ENCODE measurements around the gene SPATA2L. TPM values are rescaled to one million over a fixed set of nuclear protein-coding genes. Genes with fewer than 3 reads are reported as not detected.
"Not testable (repeated sequence)": the region's sequence is repeated elsewhere in the genome, so short reads cannot be mapped to it uniquely, and the experiment has no call there.

Gene SPATA2L
- polyA plus RNA-seq, 1 of the 3 experiments (the other 2 are of a cell fraction) = 8.6 TPM

DNA sequence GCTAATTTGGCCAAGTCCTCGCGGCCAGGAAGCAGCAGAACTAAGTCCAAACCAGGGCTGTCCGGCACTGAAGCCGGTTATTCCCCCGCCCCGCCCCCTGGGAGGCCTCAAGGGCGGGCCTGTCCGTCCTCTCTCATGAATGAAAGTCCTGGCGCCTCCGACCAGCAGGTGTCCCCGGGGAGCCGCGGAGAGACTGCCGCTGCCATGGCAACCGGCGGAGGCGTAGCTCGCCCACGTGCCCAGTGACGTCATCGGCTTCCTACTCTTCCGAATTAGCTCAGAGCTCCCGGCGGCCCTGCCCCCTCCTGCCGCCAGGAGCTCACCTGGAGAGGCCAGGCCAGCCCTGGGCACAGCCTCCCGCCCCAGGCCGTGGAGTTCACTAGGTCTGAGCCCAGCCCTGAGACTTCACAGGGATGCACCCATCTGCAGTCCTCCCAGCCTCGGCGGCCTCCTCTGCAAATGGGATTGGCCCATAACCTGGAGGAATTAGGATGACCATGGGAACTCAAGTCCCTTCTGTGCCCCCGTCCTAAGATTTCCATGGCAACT, 1.3 kb downstream of the SPATA2L start:
- no peaks in the 10 kb centered on the region for H3K9me3 ChIP-seq
- H3K4me1 ChIP-seq (ENCODE audit: control insufficient read depth in 1 of 2, insufficient read depth in 2 of 2, low read depth in 1 of 2, low read length in 1 of 2) = peaks cover 9 to 29% of the 10 kb centered on the region in 2 experiments; a peak in 2 of 4 replicates
- H3K79me2 ChIP-seq (ENCODE audit: insufficient read depth) = no peaks in the 10 kb centered on the region
- H3K4me3 ChIP-seq (ENCODE audit: low read depth in 2 of 2, low read length in 1 of 2) = peak overlapping the region; percentile 78 to 79
- DNase-seq = peak; percentile 97
- peak overlapping the region; percentile 68; the same call in 1 of the 2 replicates for H3K9ac ChIP-seq
- H3K27me3 ChIP-seq (ENCODE audit: insufficient read depth) = no peaks in the 10 kb centered on the region
- no peak overlapping the region for H2AFZ ChIP-seq (ENCODE audit: low read depth)
- TF ChIP-seq RCOR1 (IDR thresholded peaks at IDR 0.05; ENCODE audit: low read length) (0 out of 2 replicates have a peak, but pooled peaks have one; percentile 42), TAF1 (IDR thresholded peaks at IDR 0.05; ENCODE audit: borderline replicate concordance, low read depth, low read length) (no peak), EZH2phosphoT487 (IDR thresholded peaks at IDR 0.05; ENCODE audit: borderline replicate concordance, low read depth) (no peak), TCF12 (IDR thresholded peaks at IDR 0.05) (no peak), SMC3 (IDR thresholded peaks at IDR 0.05; ENCODE audit: low read depth, low read length) (peak; percentile 58), RFX5 (IDR thresholded peaks at IDR 0.05; ENCODE audit: low read length) (no peak), SIN3A (IDR thresholded peaks at IDR 0.05; ENCODE audit: borderline replicate concordance, low read depth, low read length) (peak; percentile 80; the same call in 1 of the 2 replicates), CHD2 (IDR thresholded peaks at IDR 0.05; ENCODE audit: low read length, partially characterized antibody) (peak; percentile 53), MXI1 (IDR thresholded peaks at IDR 0.05; ENCODE audit: low read depth, low read length) (peak; percentile 94), RAD21 (IDR thresholded peaks at IDR 0.05; ENCODE audit: low read length) (peak; percentile 73)
- TF ChIP-seq, protein P1, sequence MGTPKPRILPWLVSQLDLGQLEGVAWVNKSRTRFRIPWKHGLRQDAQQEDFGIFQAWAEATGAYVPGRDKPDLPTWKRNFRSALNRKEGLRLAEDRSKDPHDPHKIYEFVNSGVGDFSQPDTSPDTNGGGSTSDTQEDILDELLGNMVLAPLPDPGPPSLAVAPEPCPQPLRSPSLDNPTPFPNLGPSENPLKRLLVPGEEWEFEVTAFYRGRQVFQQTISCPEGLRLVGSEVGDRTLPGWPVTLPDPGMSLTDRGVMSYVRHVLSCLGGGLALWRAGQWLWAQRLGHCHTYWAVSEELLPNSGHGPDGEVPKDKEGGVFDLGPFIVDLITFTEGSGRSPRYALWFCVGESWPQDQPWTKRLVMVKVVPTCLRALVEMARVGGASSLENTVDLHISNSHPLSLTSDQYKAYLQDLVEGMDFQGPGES (IDR thresholded peaks at IDR 0.05; ENCODE audit: low read depth, low read length) = no peak
- TF ChIP-seq, protein P2, sequence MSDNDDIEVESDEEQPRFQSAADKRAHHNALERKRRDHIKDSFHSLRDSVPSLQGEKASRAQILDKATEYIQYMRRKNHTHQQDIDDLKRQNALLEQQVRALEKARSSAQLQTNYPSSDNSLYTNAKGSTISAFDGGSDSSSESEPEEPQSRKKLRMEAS (IDR thresholded peaks at IDR 0.05; ENCODE audit: low read depth) = peak; percentile 82
- TF ChIP-seq, protein P3, sequence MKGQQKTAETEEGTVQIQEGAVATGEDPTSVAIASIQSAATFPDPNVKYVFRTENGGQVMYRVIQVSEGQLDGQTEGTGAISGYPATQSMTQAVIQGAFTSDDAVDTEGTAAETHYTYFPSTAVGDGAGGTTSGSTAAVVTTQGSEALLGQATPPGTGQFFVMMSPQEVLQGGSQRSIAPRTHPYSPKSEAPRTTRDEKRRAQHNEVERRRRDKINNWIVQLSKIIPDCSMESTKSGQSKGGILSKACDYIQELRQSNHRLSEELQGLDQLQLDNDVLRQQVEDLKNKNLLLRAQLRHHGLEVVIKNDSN (IDR thresholded peaks at IDR 0.05; ENCODE audit: borderline replicate concordance, low read depth) = peak; percentile 97
- TF ChIP-seq, protein P4, sequence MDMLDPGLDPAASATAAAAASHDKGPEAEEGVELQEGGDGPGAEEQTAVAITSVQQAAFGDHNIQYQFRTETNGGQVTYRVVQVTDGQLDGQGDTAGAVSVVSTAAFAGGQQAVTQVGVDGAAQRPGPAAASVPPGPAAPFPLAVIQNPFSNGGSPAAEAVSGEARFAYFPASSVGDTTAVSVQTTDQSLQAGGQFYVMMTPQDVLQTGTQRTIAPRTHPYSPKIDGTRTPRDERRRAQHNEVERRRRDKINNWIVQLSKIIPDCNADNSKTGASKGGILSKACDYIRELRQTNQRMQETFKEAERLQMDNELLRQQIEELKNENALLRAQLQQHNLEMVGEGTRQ (IDR thresholded peaks at IDR 0.05; ENCODE audit: borderline replicate concordance, low read depth, low read length) = peak; percentile 91
- TF ChIP-seq, protein P5, sequence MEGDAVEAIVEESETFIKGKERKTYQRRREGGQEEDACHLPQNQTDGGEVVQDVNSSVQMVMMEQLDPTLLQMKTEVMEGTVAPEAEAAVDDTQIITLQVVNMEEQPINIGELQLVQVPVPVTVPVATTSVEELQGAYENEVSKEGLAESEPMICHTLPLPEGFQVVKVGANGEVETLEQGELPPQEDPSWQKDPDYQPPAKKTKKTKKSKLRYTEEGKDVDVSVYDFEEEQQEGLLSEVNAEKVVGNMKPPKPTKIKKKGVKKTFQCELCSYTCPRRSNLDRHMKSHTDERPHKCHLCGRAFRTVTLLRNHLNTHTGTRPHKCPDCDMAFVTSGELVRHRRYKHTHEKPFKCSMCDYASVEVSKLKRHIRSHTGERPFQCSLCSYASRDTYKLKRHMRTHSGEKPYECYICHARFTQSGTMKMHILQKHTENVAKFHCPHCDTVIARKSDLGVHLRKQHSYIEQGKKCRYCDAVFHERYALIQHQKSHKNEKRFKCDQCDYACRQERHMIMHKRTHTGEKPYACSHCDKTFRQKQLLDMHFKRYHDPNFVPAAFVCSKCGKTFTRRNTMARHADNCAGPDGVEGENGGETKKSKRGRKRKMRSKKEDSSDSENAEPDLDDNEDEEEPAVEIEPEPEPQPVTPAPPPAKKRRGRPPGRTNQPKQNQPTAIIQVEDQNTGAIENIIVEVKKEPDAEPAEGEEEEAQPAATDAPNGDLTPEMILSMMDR (IDR thresholded peaks at IDR 0.05) = peak; percentile 69
- H3F3A ChIP-seq (replicated peaks; ENCODE audit: insufficient read depth) = peaks cover 22% of the 10 kb centered on the region
- ChIA-PET POLR2A (interaction anchor here (0.5 to 1.4 kb wide), 7 partner anchors 8 to 1232 kb away, joined by 3 to 8 read pairs (median 3); partner anchors contain the start of genes CDK10 and TUBB3), CTCF (interaction anchor here (0.6 to 4.3 kb wide), 31 partner anchors 9 to 277 kb away, joined by 3 to 37 read pairs (median 5); partner anchors contain the start of genes CDK10, SPIRE2 and TCF25)
- no peaks in the 10 kb centered on the region for H3K9me2 ChIP-seq
- WGBS (ENCODE audit: low lambda C conversion rate) = 0% methylated on average over 5 of the region's 30 CpGs
- H4K20me1 ChIP-seq (ENCODE audit: insufficient read depth) = peaks cover 11% of the 10 kb centered on the region
- peak overlapping the region; percentile 100 for H3K4me2 ChIP-seq
- peak overlapping the region; percentile 71 for H3K27ac ChIP-seq (ENCODE audit: low read depth in 2 of 2, low read length in 1 of 2)
- H3K36me3 ChIP-seq (replicated peaks in 1 of 2; ENCODE audit: control insufficient read depth in 1 of 2, insufficient read depth in 2 of 2, low read length in 1 of 2) = peaks cover 7 to 27% of the 10 kb centered on the region in 2 experiments

DNA sequence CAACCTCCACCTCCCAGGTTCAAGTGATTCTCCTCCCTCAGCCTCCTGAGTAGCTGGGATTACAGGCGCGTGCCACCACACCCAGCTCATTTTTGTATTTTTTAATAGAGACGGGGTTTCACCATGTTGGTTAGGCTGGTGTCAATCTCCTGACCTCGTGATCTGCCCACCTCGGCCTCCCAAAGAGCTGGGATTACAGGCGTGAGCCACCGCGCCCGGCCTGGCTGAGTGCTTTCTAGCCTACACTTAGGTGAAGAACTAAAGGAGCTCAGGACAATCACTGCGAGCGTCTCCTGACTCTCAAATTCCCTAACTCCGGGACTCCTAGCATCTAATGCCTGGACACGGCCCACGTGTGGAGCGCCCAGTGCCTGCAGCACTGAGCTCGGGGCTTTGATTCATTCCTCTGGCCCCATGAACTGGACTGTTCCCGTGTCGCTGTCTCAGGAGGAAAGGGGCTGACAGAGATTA, 1.8 kb downstream of the SPATA2L start:
- not testable (repeated sequence) for H3K9ac ChIP-seq; H3K9me2 ChIP-seq; H3K9me3 ChIP-seq; H3K79me2 ChIP-seq (ENCODE audit: insufficient read depth); H2AFZ ChIP-seq (ENCODE audit: low read depth); DNase-seq; H3K27me3 ChIP-seq (ENCODE audit: insufficient read depth)
- peaks cover 9 to 29% of the 10 kb centered on the region in 2 experiments; a peak in 2 of 4 replicates for H3K4me1 ChIP-seq (ENCODE audit: control insufficient read depth in 1 of 2, insufficient read depth in 2 of 2, low read depth in 1 of 2, low read length in 1 of 2)
- peaks cover 7 to 31% of the 10 kb centered on the region in 2 experiments for H3K36me3 ChIP-seq (replicated peaks in 1 of 2; ENCODE audit: control insufficient read depth in 1 of 2, insufficient read depth in 2 of 2, low read length in 1 of 2)
- peak overlapping the region; percentile 100; the same call in 1 of the 2 replicates for H3K4me2 ChIP-seq
- H3F3A ChIP-seq (replicated peaks; ENCODE audit: insufficient read depth) = peaks cover 22% of the 10 kb centered on the region
- peak overlapping the region in 1 of 2 experiments; percentile 78; a peak in 2 of 4 replicates for H3K4me3 ChIP-seq (ENCODE audit: low read depth in 2 of 2, low read length in 1 of 2)
- ChIA-PET CTCF (interaction anchor here (0.6 to 4.3 kb wide), 23 partner anchors 8 to 240 kb away, joined by 3 to 37 read pairs (median 5); partner anchors contain the start of genes CDK10, SPIRE2 and TCF25), POLR2A (interaction anchor here (0.5 to 1.4 kb wide), 5 partner anchors 9 to 1232 kb away, joined by 3 to 8 read pairs (median 3); partner anchors contain the start of genes CDK10 and TUBB3)
- H4K20me1 ChIP-seq (ENCODE audit: insufficient read depth) = peaks cover 11% of the 10 kb centered on the region
- WGBS (ENCODE audit: low lambda C conversion rate) = 74% methylated on average over 11 of the region's 18 CpGs
- peak overlapping the region in 1 of 2 experiments; percentile 71; a peak in 1 of 4 replicates for H3K27ac ChIP-seq (ENCODE audit: low read depth in 2 of 2, low read length in 1 of 2)

Data from SK-N-SH (cell line).